Tibial artery (tissue), 4 donors: ENCODE data around the gene CD44.
A peak's percentile ranks its signal among the peaks of the same experiment; 100 is the strongest.
"Not testable (repeated sequence)": the region's sequence is repeated elsewhere in the genome, so short reads cannot be mapped to it uniquely, and the experiment has no call there.

Source experiments
- DNase-seq, 2 donors: peaks; one replicate each; pipeline ENCODE4 v3.0.0-alpha.2; 2019
- H3K27ac ChIP-seq, 2 donors: fragments of 200-600 bp; sonication (generic) in 1 of 2; 1 replicate in 1 of 2; 2 replicates in 1 of 2; pipeline ENCODE4 v1.5.1; 2018 to 2019; ENCODE audit warnings: mild to moderate bottlenecking in 1 of 2
- H3K27me3 ChIP-seq, 2 donors: fragments of 200-600 bp; sonication (generic) in 1 of 2; one replicate each; pipeline versions ENCODE4 v1.5.1 to v1.6.0; 2016 to 2019
- H3K36me3 ChIP-seq, 3 donors: fragments of 200-600 bp; sonication (generic) in 2 of 3; one replicate each; pipeline ENCODE4 v1.5.1; 2016 to 2019; ENCODE audit warnings: mild to moderate bottlenecking in 2 of 3
- H3K4me1 ChIP-seq, 4 donors: fragments of 200-600 bp; sonication (generic) in 2 of 4; 1 replicate in 3 of 4; 2 replicates in 1 of 4; pipeline ENCODE4 v1.5.1; 2016 to 2019
- H3K4me3 ChIP-seq, 2 donors: fragments of 200-600 bp; sonication (generic) in 1 of 2; 1 replicate in 1 of 2; 2 replicates in 1 of 2; pipeline ENCODE4 v1.5.1; 2018 to 2019; ENCODE audit warnings: mild to moderate bottlenecking in 2 of 2
- H3K9me3 ChIP-seq, 3 donors: fragments of 200-600 bp; sonication (generic) in 1 of 3; one replicate each; pipeline ENCODE4 v1.5.1; 2016 to 2019
- intact Hi-C: fragments of 100-400 bp; cut with DNase I; formaldehyde crosslinking; loops from one replicate; pipeline ENCODE4 v1.15.0; 2023; ENCODE audit warnings: low total_unique reads
- TF ChIP-seq, protein P1 (sequence below), 2 experiments: fragments of 200-600 bp in 1 of 2; fragments of 450-650 bp in 1 of 2; IDR thresholded peaks; one replicate each; pipeline ENCODE4 v1.5.1; 2017 to 2019; ENCODE audit warnings: antibody characterized with exemption in 2 of 2, mild to moderate bottlenecking in 1 of 2, moderate library complexity in 1 of 2

Gene CD44

DNA sequence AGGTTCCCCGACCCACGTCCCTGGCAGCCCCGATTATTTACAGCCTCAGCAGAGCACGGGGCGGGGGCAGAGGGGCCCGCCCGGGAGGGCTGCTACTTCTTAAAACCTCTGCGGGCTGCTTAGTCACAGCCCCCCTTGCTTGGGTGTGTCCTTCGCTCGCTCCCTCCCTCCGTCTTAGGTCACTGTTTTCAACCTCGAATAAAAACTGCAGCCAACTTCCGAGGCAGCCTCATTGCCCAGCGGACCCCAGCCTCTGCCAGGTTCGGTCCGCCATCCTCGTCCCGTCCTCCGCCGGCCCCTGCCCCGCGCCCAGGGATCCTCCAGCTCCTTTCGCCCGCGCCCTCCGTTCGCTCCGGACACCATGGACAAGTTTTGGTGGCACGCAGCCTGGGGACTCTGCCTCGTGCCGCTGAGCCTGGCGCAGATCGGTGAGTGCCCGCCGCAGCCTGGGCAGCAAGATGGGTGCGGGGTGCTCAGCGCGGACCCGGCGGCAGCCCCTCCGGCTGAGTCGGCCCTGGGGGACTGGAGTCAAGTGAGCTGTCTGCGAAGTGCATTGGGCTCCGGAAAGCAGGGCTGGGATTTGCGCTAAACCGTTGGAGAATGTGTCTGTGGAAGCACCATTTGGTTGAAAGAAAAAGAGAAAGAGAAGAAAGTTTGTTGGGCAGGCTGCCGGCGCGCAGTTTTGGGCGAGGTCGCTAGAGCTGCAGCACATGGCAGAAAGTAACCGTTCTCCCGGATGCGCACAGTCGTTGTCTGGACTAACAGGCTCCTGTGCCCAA lies at the start of gene CD44:
CD44 (plus strand) TSS at position 229 of the 779 bp plus-strand sequence; CDS start at position 362, 133 bp downstream.
- H3K27me3 ChIP-seq: no peaks in the 10 kb centered on the region
- TF ChIP-seq, protein P1, sequence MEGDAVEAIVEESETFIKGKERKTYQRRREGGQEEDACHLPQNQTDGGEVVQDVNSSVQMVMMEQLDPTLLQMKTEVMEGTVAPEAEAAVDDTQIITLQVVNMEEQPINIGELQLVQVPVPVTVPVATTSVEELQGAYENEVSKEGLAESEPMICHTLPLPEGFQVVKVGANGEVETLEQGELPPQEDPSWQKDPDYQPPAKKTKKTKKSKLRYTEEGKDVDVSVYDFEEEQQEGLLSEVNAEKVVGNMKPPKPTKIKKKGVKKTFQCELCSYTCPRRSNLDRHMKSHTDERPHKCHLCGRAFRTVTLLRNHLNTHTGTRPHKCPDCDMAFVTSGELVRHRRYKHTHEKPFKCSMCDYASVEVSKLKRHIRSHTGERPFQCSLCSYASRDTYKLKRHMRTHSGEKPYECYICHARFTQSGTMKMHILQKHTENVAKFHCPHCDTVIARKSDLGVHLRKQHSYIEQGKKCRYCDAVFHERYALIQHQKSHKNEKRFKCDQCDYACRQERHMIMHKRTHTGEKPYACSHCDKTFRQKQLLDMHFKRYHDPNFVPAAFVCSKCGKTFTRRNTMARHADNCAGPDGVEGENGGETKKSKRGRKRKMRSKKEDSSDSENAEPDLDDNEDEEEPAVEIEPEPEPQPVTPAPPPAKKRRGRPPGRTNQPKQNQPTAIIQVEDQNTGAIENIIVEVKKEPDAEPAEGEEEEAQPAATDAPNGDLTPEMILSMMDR (IDR thresholded peaks at IDR 0.05): no peak
- H3K27ac ChIP-seq: peak within 1 kb of the TSS; percentile 88 to 93
- intact Hi-C loops: no loop called here
- H3K9me3 ChIP-seq: no peaks in the 10 kb centered on the region
- H3K36me3 ChIP-seq: no peaks in the 10 kb centered on the region
- H3K4me1 ChIP-seq: peaks cover 0 to 51% (median 40%) of the 10 kb centered on the region in 4 donors
- peak within 1 kb of the TSS; percentile 69 to 85 for H3K4me3 ChIP-seq
- DNase-seq: peak; percentile 83 to 84

DNA sequence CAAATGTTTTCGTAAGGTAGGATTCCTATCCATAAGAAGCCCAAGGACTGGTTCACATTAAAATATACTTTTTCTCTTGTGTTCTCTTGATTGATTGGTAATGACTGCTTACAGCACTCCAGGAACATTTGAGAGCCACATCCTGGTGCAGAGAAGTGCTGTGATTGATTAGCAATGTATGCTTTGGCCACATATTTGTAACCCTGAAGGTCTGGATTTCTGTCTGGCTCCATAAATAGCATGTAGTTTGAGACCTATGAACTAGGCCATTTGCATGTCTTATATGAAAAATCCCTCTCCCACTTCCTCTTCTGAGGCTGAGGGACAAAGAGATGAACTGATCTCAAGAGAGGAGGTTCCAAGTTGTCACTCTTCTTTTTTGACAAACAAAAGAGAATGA lies 49.3 kb upstream of the CD44 start:
- intact Hi-C loops: no loop called here
- TF ChIP-seq, protein P1 (IDR thresholded peaks at IDR 0.05): no peak
- DNase-seq: no peak

DNA sequence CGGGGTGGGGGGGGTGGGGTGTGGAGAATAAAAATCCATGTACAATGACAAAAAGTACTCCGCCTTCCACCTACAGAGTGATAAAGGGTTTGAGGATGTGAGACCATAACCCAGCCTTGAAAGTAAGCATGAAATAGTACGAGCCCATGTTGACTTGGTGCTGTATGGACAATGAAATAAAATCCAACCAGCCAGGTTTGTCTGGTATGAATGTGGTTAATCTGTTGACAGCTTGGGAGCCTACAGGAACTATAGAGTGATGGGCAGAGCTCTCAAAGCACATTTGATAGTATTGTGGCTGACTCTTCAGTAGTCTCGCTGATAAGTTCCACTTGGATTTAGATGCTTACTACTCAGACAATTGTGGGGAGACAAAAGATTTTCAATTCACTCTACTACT lies 48.8 kb upstream of the CD44 start:
- Histone ChIP-seq H3K4me1 (peaks cover 0 to 28% (median 7%) of the 10 kb centered on the region in 4 donors), H3K36me3 (no peaks in the 10 kb centered on the region), H3K4me3 (no peak overlapping the region), H3K27me3 (no peaks in the 10 kb centered on the region), H3K27ac (no peak overlapping the region), H3K9me3 (no peaks in the 10 kb centered on the region)
- intact Hi-C loops: no loop called here
- TF ChIP-seq, protein P1 (IDR thresholded peaks at IDR 0.05): no peak
- DNase-seq: no peak

More for the DNA sequence above, 49.3 kb upstream of the CD44 start:
- H3K9me3 ChIP-seq: no peaks in the 10 kb centered on the region
- H3K27me3 ChIP-seq: no peaks in the 10 kb centered on the region
- H3K4me3 ChIP-seq: no peak overlapping the region
- no peak overlapping the region for H3K27ac ChIP-seq
- H3K4me1 ChIP-seq: peaks cover 0 to 32% (median 10%) of the 10 kb centered on the region in 4 donors
- H3K36me3 ChIP-seq: no peaks in the 10 kb centered on the region

DNA sequence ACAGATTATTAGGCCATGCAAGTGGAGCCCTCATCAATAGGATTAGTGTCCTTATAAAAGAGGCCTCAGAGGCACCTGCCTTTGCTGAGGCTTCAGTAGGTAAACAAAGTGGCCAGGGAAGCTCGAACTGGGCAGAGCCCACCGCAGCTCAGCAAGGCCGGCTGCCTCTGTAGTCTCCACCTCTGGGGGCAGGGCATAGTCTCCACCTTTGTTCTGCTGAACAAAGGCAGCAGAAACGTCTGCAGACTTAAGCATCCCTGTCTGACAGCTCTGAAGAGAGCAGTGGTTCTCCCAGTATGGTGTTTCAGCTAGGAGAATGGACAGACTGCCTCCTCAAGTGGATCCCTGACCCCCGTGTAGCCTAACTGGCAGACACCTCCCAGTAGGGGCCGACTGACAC lies 48.0 kb upstream of the CD44 start:
- DNase-seq, H3K36me3 ChIP-seq, H3K27me3 ChIP-seq, H3K9me3 ChIP-seq, H3K4me3 ChIP-seq, H3K27ac ChIP-seq, intact Hi-C loops: not testable (repeated sequence)
- peaks cover 0 to 20% (median 7%) of the 10 kb centered on the region in 4 donors for H3K4me1 ChIP-seq

DNA sequence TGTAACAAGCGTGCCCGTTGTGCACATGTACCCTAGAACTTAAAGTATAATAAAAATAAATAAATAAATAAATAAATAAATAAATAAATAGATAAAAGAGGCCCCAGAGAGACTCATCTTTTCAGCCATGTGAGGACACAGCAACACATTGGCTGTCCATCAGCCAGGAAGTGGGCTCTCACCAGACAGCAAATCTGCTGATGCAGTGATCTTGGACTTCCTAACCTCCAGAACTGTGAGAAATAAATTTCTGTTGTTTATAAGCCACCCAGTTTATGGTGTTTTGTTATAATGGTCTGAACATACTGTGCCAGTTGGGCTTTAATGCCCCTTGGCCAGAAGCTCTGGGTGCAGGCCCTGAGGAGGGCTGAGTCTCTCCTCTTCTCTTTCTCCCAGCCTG lies 42.2 kb upstream of the CD44 start:
- Histone ChIP-seq H3K9me3 (no peaks in the 10 kb centered on the region), H3K4me1 (peaks cover 0 to 51% (median 25%) of the 10 kb centered on the region in 4 donors), H3K36me3 (no peaks in the 10 kb centered on the region), H3K27ac (no peak overlapping the region), H3K4me3 (no peak overlapping the region), H3K27me3 (no peaks in the 10 kb centered on the region)
- intact Hi-C loops: no loop called here
- no peak for DNase-seq
- TF ChIP-seq, protein P1 (IDR thresholded peaks at IDR 0.05): no peak

DNA sequence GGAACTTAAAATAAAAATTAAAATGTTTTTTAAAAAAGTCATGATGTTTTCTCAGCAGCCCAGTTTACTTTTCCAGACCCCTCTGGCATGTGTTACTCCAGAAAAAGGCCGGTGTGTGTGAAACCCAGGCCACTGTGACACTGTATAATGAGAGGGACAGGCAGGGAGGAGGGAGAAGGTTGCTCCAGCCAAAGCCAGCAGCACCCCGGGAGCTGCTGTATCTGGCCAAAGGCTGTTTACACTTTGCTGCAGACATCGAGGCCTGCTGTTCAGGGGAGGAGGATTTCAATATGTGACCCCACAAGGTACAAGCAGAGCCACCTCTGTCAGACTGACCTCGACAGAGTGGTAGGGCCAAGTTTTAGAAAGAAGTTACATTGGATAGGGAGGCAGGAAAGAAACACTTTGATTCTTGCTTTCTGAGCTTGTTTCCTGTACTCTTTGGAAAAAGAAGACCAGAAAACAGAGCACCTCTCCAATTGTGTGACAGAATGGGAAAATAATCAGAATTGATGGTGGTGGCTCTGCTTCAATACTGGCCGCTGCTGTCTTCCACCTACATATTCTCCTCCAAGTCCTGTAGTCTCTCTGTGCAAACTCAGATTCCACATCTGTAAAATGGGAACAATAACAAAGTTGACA lies 41.0 kb upstream of the CD44 start:
- no peaks in the 10 kb centered on the region for H3K9me3 ChIP-seq
- intact Hi-C loops: no loop called here
- H3K4me1 ChIP-seq: peaks cover 0 to 62% (median 29%) of the 10 kb centered on the region in 4 donors
- H3K36me3 ChIP-seq: no peaks in the 10 kb centered on the region
- no peak overlapping the region for H3K4me3 ChIP-seq
- no peak for DNase-seq
- TF ChIP-seq, protein P1 (IDR thresholded peaks at IDR 0.05): no peak
- no peaks in the 10 kb centered on the region for H3K27me3 ChIP-seq
- peak overlapping the region; percentile 3 to 65 for H3K27ac ChIP-seq
